Astrocyte (in vitro differentiated cells and primary cell): ENCODE data around the gene LMTK3.

Source experiments
- CTCF ChIP-seq: IDR thresholded peaks from 2 replicates; pipeline ENCODE4 v1.5.1; 2011; ENCODE audit warnings: low read depth, mild to moderate bottlenecking, inconsistent platforms, low read length, moderate library complexity; ENCODE audit not compliant: insufficient read depth
- EZH2 ChIP-seq: IDR thresholded peaks from 2 replicates; pipeline ENCODE4 v1.6.1; 2012; ENCODE audit warnings: mild to moderate bottlenecking, low read length, inconsistent platforms; ENCODE audit not compliant: insufficient read depth

DNA sequence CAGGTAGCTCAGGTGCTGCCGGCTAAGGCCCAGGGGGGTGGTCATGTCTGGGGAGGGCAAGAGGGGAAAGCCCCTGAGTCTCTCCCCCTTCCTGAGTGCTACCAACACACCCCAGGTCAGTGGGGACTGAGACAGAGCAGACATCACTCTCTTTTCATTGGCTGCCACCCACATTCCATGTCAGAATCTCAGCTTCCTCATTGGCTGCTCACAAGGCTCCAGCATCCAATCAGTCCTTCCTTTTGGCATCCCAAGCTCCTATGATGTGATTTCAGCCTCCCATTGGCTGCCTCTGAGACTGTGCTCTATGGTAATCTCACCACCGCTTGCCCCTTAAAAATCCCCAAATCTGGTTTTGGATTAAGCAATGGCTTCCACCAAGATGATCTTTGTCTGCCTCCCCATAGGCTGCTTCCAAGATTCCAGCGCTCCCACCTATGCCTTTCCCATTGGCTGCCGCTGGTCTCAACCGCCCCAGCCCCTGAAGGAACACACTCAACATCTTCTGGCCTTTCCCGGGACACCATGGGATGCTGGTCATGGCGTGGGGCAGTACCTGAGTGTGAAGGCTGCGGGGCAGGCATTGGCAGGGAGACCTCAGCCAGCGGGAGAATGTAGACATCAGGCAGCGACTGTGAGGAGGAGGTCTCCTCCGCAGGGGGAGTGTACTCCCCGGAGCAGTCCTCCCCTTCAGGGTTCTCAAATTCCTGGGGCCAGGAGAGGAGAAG is 2.0 kb downstream of the LMTK3 start:
- TF ChIP-seq CTCF: no peak
- no peak for TF ChIP-seq EZH2
